Activated CD8-positive, alpha-beta T cell treated with anti-CD3 and anti-CD28 coated beads for 36 hours (primary cell): Measurements from ENCODE around the gene SYNRG. TPM values are rescaled to one million over a fixed set of nuclear protein-coding genes. Genes with fewer than 3 reads are reported as not detected.

Experiments used
- ATAC-seq: fragments of 200-7000 bp; cut with Tn5 transposase; one replicate; pipeline ENCODE4 v1.10.0; 2021; ENCODE audit warnings: mild to moderate bottlenecking, moderate library complexity
- CTCF ChIA-PET: fragments of 350-600 bp; sonication (Branson Sonifier 250); formaldehyde crosslinking; loops from one replicate; lab custom pipeline; 2021; ENCODE audit warnings: antibody characterized with exemption; lab: Charles Lee
- POLR2A ChIA-PET: fragments of 350-600 bp; sonication (Branson Sonifier 250); formaldehyde crosslinking; loops from one replicate; lab custom pipeline; 2021; ENCODE audit warnings: antibody characterized with exemption; lab: Charles Lee
- DNase-seq: peaks from one replicate; pipeline ENCODE4 v3.0.0-alpha.2; 2020
- H3K27ac Mint-ChIP-seq: one replicate; pipeline ENCODE4 v1.8.0; 2021; ENCODE audit warnings: mild to moderate bottlenecking, mixed read lengths
- H3K27me3 Mint-ChIP-seq: one replicate; pipeline ENCODE4 v1.8.0; 2021; ENCODE audit warnings: mixed read lengths
- H3K36me3 Mint-ChIP-seq: one replicate; pipeline ENCODE4 v1.8.0; 2021; ENCODE audit warnings: low read depth, mixed read lengths
- H3K4me1 Mint-ChIP-seq: one replicate; pipeline ENCODE4 v1.8.0; 2021; ENCODE audit warnings: low read depth, mixed read lengths
- H3K4me3 Mint-ChIP-seq: one replicate; pipeline ENCODE4 v1.8.0; 2021; ENCODE audit warnings: mild to moderate bottlenecking, moderate library complexity, mixed read lengths
- H3K9me3 Mint-ChIP-seq: one replicate; pipeline ENCODE4 v1.8.0; 2021; ENCODE audit warnings: mixed read lengths
- intact Hi-C: fragments of 100-400 bp; cut with micrococcal nuclease; formaldehyde crosslinking; loops from one replicate; pipeline ENCODE4 v1.10.0; 2022
- total RNA-seq, 2 experiments: library from RNA; stranded (reverse); gene quantifications; one replicate each; pipeline ENCODE4 v1.2.3, GENCODE V29; 2021
- TF ChIP-seq, protein P1 (sequence below): fragments of 200-600 bp; IDR thresholded peaks from one replicate; pipeline ENCODE4 v1.8.0; 2022; ENCODE audit warnings: antibody characterized with exemption, mild to moderate bottlenecking

Gene SYNRG
- total RNA-seq, 2 experiments from 2014 or later, result 35.4 to 43.1 TPM

DNA sequence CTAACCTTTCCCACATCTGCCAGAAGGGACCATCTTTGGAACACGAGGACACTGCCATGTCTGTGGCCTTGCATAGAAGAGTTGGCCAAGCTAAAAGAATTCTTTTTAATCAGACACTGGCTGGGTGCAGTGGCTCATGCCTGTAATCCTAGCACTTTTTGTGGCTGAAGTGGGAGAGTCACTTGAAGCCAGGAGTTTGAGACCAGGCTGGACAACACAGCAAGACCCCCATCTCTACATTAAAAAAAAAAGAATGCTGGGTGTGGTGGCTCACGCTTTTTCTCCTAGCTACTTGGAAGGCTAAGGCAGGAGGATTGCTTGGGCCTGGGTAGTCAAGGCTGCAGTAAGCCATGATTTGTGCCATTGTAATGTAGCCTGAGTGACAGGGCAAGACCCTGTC lies 128.8 kb downstream of the SYNRG start:
- Mint-ChIP-seq H3K4me1 (peaks cover 12% of the 10 kb centered on the region), H3K9me3 (no peaks in the 10 kb centered on the region), H3K27me3 (no peaks in the 10 kb centered on the region), H3K36me3 (peaks cover 23% of the 10 kb centered on the region), H3K4me3 (no peak overlapping the region), H3K27ac (no peak overlapping the region)
- DNase-seq (no peak), ATAC-seq (no peak)
- POLR2A ChIA-PET, result interaction anchor here (0.6 to 1.0 kb wide), 3 partner anchors 30 to 1392 kb away, joined by 3 read pairs; no protein-coding TSS in a partner anchor
- TF ChIP-seq, protein P1, sequence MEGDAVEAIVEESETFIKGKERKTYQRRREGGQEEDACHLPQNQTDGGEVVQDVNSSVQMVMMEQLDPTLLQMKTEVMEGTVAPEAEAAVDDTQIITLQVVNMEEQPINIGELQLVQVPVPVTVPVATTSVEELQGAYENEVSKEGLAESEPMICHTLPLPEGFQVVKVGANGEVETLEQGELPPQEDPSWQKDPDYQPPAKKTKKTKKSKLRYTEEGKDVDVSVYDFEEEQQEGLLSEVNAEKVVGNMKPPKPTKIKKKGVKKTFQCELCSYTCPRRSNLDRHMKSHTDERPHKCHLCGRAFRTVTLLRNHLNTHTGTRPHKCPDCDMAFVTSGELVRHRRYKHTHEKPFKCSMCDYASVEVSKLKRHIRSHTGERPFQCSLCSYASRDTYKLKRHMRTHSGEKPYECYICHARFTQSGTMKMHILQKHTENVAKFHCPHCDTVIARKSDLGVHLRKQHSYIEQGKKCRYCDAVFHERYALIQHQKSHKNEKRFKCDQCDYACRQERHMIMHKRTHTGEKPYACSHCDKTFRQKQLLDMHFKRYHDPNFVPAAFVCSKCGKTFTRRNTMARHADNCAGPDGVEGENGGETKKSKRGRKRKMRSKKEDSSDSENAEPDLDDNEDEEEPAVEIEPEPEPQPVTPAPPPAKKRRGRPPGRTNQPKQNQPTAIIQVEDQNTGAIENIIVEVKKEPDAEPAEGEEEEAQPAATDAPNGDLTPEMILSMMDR, result no peak
- intact Hi-C loops, result no loop called here
- CTCF ChIA-PET, result no interaction called here

DNA sequence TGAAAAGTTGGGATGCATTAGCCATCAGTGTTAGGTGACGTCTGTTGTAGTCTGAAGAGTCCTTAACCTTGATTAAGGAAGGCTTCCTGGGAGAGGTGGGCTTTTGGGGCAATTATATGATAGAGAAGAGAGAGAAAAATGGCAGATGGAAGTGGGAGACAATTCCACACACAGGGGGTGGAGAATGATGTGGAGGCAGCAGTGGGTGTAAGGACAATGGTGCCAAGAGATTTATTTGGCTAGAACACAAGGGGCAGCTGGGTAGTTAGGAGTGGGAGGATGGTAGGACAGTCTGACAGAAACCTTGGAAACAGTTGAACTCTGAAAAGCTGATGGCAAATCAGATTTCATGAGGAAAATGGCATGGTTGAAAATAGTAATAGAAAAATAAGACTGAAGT lies 130.2 kb downstream of the SYNRG start:
- Mint-ChIP-seq H3K9me3 (no peaks in the 10 kb centered on the region), H3K27ac (no peak overlapping the region), H3K4me1 (peaks cover 12% of the 10 kb centered on the region), H3K4me3 (no peak overlapping the region), H3K27me3 (no peaks in the 10 kb centered on the region), H3K36me3 (peaks cover 23% of the 10 kb centered on the region)
- TF ChIP-seq, protein P1, result no peak
- CTCF ChIA-PET, result no interaction called here
- POLR2A ChIA-PET, result no interaction called here
- intact Hi-C loops, result no loop called here
- DNase-seq (no peak), ATAC-seq (no peak)

DNA sequence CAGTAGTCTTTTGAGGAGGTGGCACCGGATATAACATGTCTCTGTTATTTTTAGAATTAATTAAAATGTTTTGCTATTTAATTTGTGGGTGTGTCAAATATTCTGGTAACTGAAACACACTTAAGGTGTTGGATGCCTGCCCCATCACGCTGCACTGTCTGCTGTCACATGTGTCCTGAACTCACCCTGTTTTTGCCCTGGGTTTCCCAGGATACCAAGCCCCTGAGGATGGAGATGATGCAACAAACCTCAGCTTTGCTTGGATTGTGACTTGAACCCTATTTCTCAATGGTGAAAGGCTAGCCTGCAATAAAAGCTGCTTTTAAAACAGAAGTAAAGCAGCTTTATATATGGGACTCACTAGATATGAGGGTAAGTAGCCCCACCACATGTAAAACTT lies 131.0 kb downstream of the SYNRG start:
- POLR2A ChIA-PET, result no interaction called here
- ATAC-seq (no peak), DNase-seq (no peak)
- H3K36me3 Mint-ChIP-seq, result peaks cover 31% of the 10 kb centered on the region
- H3K27ac Mint-ChIP-seq, result no peak overlapping the region
- TF ChIP-seq, protein P1, result no peak
- no peaks in the 10 kb centered on the region for H3K27me3 Mint-ChIP-seq
- CTCF ChIA-PET, result no interaction called here
- H3K4me3 Mint-ChIP-seq, result no peak overlapping the region
- H3K9me3 Mint-ChIP-seq, result no peaks in the 10 kb centered on the region
- intact Hi-C loops, result no loop called here
- H3K4me1 Mint-ChIP-seq, result peaks cover 4% of the 10 kb centered on the region

DNA sequence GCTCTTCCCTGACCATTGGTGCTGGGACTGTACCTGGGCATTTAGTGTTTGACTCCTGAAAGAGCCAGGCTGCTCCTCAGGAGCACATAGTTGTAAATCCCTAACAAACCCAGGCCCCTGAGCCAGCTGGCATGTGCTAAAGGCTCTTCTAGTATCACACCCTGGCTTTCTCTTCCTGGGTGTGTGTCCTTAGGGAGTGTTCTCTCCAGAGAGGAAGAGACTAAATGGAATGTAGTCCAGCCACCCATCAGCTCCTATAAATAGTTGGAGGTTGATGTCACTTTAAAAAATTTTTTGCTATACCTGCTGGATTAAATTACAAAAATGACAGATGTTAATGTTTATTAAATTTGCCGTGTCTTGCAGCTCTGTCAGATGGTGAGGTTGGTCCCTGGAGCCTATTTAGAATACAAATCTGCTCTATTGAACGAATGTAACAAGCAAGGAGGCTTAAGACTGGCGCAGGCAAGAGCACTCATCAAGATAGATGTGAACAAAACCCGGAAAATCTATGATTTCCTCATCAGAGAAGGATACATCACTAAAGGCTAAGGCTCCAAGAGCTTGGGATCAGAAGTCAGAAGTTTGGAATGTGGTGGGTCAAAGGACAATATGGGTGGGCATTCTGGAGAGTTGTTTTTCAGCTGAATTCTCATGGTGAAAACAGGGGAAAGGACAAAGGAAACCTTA lies 132.6 kb downstream of the SYNRG start:
- no peaks in the 10 kb centered on the region for H3K27me3 Mint-ChIP-seq
- H3K4me3 Mint-ChIP-seq, result no peak overlapping the region
- ATAC-seq (no peak), DNase-seq (no peak)
- H3K36me3 Mint-ChIP-seq, result peaks cover 38% of the 10 kb centered on the region
- TF ChIP-seq, protein P1, result no peak
- intact Hi-C loops, result no loop called here
- no peak overlapping the region for H3K27ac Mint-ChIP-seq
- ChIA-PET POLR2A (interaction anchor here (0.7 kb wide), 1 partner anchor 15 kb away, joined by 3 read pairs; no protein-coding TSS in a partner anchor), CTCF (interaction anchor here (1.1 kb wide), 1 partner anchor 103 kb away, joined by 3 read pairs; no protein-coding TSS in a partner anchor)
- no peaks in the 10 kb centered on the region for H3K4me1 Mint-ChIP-seq
- H3K9me3 Mint-ChIP-seq, result no peaks in the 10 kb centered on the region

DNA sequence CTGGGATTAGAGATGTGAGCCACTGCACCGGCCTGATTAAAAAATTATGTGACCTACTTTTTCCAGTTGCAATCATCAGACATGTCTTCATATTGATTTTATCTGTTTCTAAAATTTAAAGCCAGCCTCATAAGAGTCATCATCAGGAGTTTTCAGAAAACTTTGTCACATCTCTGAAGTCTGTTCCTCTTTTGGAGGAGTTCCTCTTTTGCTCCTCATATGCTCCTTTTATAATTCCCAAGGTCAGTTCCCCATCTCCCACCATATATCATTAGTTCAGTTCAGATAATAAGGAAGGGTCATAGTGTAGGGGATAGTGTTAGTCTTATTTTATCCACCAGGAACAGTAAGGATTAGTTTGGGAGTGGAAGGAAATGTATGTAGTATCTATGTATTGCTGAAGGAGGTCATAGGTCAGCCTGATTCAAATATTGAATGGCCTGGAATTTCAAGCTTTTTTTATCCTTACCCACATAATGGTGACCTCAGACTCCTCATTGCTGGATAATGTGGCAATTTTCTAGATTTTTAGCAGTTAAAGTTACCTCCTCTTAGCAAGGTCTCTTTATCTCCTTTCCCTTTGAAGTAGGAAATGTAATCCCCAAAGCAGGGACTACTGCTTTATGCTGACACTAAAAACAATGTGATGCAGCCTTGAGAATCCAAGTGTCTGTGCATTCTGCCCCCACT lies 133.3 kb downstream of the SYNRG start:
- no peaks in the 10 kb centered on the region for H3K27me3 Mint-ChIP-seq
- intact Hi-C loops, result no loop called here
- CTCF ChIA-PET, result interaction anchor here (1.1 to 1.3 kb wide), 2 partner anchors 12 to 103 kb away, joined by 3 read pairs; no protein-coding TSS in a partner anchor

More for the DNA sequence above, 133.3 kb downstream of the SYNRG start:
- TF ChIP-seq, protein P1, result no peak
- H3K36me3 Mint-ChIP-seq, result peaks cover 42% of the 10 kb centered on the region
- POLR2A ChIA-PET, result no interaction called here
- H3K9me3 Mint-ChIP-seq, result no peaks in the 10 kb centered on the region
- no peaks in the 10 kb centered on the region for H3K4me1 Mint-ChIP-seq
- no peak overlapping the region for H3K4me3 Mint-ChIP-seq
- no peak overlapping the region for H3K27ac Mint-ChIP-seq
- ATAC-seq (no peak), DNase-seq (no peak)
